B cell (primary cell): ENCODE data around the gene COL16A1. TPM values are rescaled to one million over a fixed set of nuclear protein-coding genes. Genes with fewer than 3 reads are reported as not detected.

Source experiments
- ATAC-seq: fragments of 200-7000 bp; cut with Tn5 transposase; one replicate; pipeline ENCODE4 v1.10.0; 2021; ENCODE audit warnings: low read depth, mild to moderate bottlenecking, moderate number of reproducible peaks, moderate library complexity
- CTCF ChIA-PET: fragments of 350-600 bp; sonication (Branson Sonifier 250); formaldehyde crosslinking; loops from one replicate; lab custom pipeline; 2021; ENCODE audit warnings: antibody characterized with exemption, inconsistent platforms; lab: Charles Lee
- POLR2A ChIA-PET: fragments of 350-600 bp; sonication (Branson Sonifier 250); formaldehyde crosslinking; loops from one replicate; lab custom pipeline; 2021; ENCODE audit warnings: antibody characterized with exemption; lab: Charles Lee
- DNase-seq: peaks from one replicate; pipeline ENCODE4 v3.0.0; 2013
- H2AFZ ChIP-seq: 2 replicates; pipeline ENCODE4 v1.6.1; 2012; ENCODE audit warnings: mild to moderate bottlenecking, low read depth, low read length; ENCODE audit not compliant: insufficient read depth, poor library complexity, severe bottlenecking
- H3K27ac ChIP-seq, 2 donors: 1 replicate in 1 of 2; 2 replicates in 1 of 2; pipeline ENCODE4 v1.5.1; 2012 to 2013; ENCODE audit warnings: low read length in 2 of 2, mild to moderate bottlenecking in 2 of 2, moderate library complexity in 1 of 2
- H3K27me3 ChIP-seq, 4 experiments: fragments of 200-600 bp in 1 of 4; sonication (generic) in 1 of 4; replicated peaks in 1 of 4; 1 replicate in 2 of 4; 2 replicates in 2 of 4; pipeline versions ENCODE4 v1.6.1 to v1.7.0; 2013 to 2016; ENCODE audit warnings: low read length in 3 of 4, mild to moderate bottlenecking in 2 of 4, mixed read lengths in 1 of 4, moderate library complexity in 1 of 4; ENCODE audit not compliant: insufficient read depth in 4 of 4, control insufficient read depth in 3 of 4; ENCODE audit errors: control extremely low read depth in 1 of 4
- H3K36me3 ChIP-seq, 2 experiments: replicated peaks in 1 of 2; 1 replicate in 1 of 2; 2 replicates in 1 of 2; pipeline versions ENCODE4 v1.6.1 to v1.7.1; 2013; ENCODE audit warnings: low read length in 1 of 2; ENCODE audit not compliant: insufficient read depth in 2 of 2, control insufficient read depth in 1 of 2; ENCODE audit errors: control extremely low read depth in 1 of 2, extremely low read depth in 1 of 2
- H3K4me1 ChIP-seq, 2 donors: fragments of 200-600 bp in 1 of 2; sonication (generic) in 1 of 2; 1 replicate in 1 of 2; 2 replicates in 1 of 2; pipeline versions ENCODE4 v1.5.1 to v1.6.1; 2013 to 2017; ENCODE audit warnings: low read length in 2 of 2; ENCODE audit not compliant: control insufficient read depth in 2 of 2, insufficient read depth in 2 of 2
- H3K4me2 ChIP-seq: replicated peaks from 2 replicates; pipeline ENCODE3; 2012; ENCODE audit warnings: mild to moderate bottlenecking, low read depth, low read length; ENCODE audit not compliant: poor library complexity, severe bottlenecking
- H3K4me3 ChIP-seq, 5 experiments: fragments of 200-600 bp in 1 of 5; sonication (generic) in 1 of 5; 1 replicate in 3 of 5; 2 replicates in 2 of 5; pipeline versions ENCODE4 v1.5.1 to v1.7.0; 2011 to 2016; ENCODE audit warnings: low read length in 4 of 5, mild to moderate bottlenecking in 4 of 5, low read depth in 2 of 5, control low read depth in 1 of 5, moderate library complexity in 1 of 5; ENCODE audit not compliant: insufficient read depth in 1 of 5; ENCODE audit errors: control extremely low read depth in 1 of 5, extremely low read depth in 1 of 5
- H3K79me2 ChIP-seq: fragments of 200-600 bp; sonication (generic); one replicate; pipeline ENCODE4 v1.6.0; 2016; ENCODE audit warnings: low read length; ENCODE audit not compliant: control insufficient read depth, insufficient read depth
- H3K9ac ChIP-seq: fragments of 200-600 bp; sonication (generic); 2 replicates; pipeline ENCODE4 v1.6.1; 2017; ENCODE audit warnings: mild to moderate bottlenecking, low read length, moderate library complexity
- H3K9me3 ChIP-seq, 3 donors: one replicate each; pipeline versions ENCODE4 v1.6.1 to v1.7.1; 2013; ENCODE audit warnings: low read length in 2 of 3; ENCODE audit not compliant: control insufficient read depth in 2 of 3, insufficient read depth in 1 of 3; ENCODE audit errors: control extremely low read depth in 1 of 3
- H4K20me1 ChIP-seq: 2 replicates; pipeline ENCODE4 v1.6.0; 2012; ENCODE audit warnings: mild to moderate bottlenecking, low read length; ENCODE audit not compliant: insufficient read depth, control insufficient read depth, poor library complexity, severe bottlenecking
- H3K27ac Mint-ChIP-seq: one replicate; pipeline ENCODE4 v1.8.0; 2021; ENCODE audit warnings: mixed read lengths
- H3K27me3 Mint-ChIP-seq: one replicate; pipeline ENCODE4 v1.8.0; 2021; ENCODE audit warnings: mixed read lengths
- H3K4me1 Mint-ChIP-seq: one replicate; pipeline ENCODE4 v1.8.0; 2021; ENCODE audit warnings: mixed read lengths
- H3K4me3 Mint-ChIP-seq: one replicate; pipeline ENCODE4 v1.8.0; 2021; ENCODE audit warnings: mixed read lengths
- H3K9me3 Mint-ChIP-seq: one replicate; pipeline ENCODE4 v1.8.0; 2022; ENCODE audit warnings: mixed read lengths; ENCODE audit not compliant: insufficient read depth
- EZH2 ChIP-seq: IDR thresholded peaks from 2 replicates; pipeline ENCODE4 v1.6.1; 2012; ENCODE audit warnings: borderline replicate concordance, low read depth, mild to moderate bottlenecking, moderate library complexity, low read length; ENCODE audit not compliant: insufficient read depth, poor library complexity, severe bottlenecking
- WGBS: methylation state at CpG from one replicate; pipeline ENCODE4 v1.1.5; 2013; ENCODE audit warnings: missing lambda C conversion rate; ENCODE audit not compliant: insufficient coverage; 5-methylcytosine and 5-hydroxymethylcytosine counted together
- intact Hi-C: fragments of 100-400 bp; cut with micrococcal nuclease; formaldehyde crosslinking; loops from one replicate; pipeline ENCODE4 v1.10.0; 2022
- polyA plus RNA-seq: library from polyadenylated mRNA; depleted of rRNA; stranded (reverse); fragments of >200 nt; gene quantifications from 2 replicates; pipeline ENCODE4 v1.2.3, GENCODE V29; 2012
- total RNA-seq, 2 donors: library from RNA; stranded (reverse); fragments of 120-200 nt in 1 of 2; gene quantifications; 1 replicate in 1 of 2; 2 replicates in 1 of 2; pipeline versions ENCODE4 v1.2.3 to v1.2.4, GENCODE V29; 2013 to 2022
- TF ChIP-seq, protein P1 (sequence below): fragments of 200-600 bp; IDR thresholded peaks from one replicate; pipeline ENCODE4 v1.8.0; 2022; ENCODE audit warnings: antibody characterized with exemption, mild to moderate bottlenecking

Gene COL16A1
- total and polyA plus RNA-seq, 2 donors (not counting 1 experiment from before 2014, with no cell fraction given) = 0.07 TPM; not detected in 1

DNA sequence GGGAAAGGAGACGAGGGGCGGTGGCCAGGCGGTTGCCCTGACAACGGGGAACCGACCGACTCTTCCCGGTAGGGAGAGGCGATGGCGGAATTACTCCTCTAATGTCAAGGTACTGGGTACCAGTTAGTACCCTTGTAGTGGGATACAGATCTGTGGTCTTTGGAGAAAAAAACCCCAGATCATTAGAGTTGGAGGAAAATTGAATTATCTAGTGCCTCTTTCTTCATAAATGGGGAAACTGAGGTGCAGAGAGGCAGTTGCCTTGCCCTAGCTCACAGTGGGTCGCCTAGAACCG lies 58.6 kb downstream of the COL16A1 start:
- ATAC-seq (no peak), DNase-seq (no peak)
- peak overlapping the region; percentile 98 for H3K9ac ChIP-seq
- Mint-ChIP-seq H3K4me1 (peaks cover 31% of the 10 kb centered on the region), H3K27ac (peak overlapping the region; percentile 99), H3K4me3 (peak overlapping the region; percentile 98), H3K9me3 (no peaks in the 10 kb centered on the region), H3K27me3 (no peaks in the 10 kb centered on the region)
- peak overlapping the region; percentile 86 for H3K4me2 ChIP-seq
- ChIA-PET CTCF (interaction anchor here (0.6 to 2.8 kb wide), 4 partner anchors 19 to 1281 kb away, joined by 4 to 16 read pairs (median 5); no protein-coding TSS in a partner anchor), POLR2A (interaction anchor here (0.6 to 1.9 kb wide), 2 partner anchors 31 to 144 kb away, joined by 4 to 9 read pairs; no protein-coding TSS in a partner anchor)
- H4K20me1 ChIP-seq = peaks cover 12% of the 10 kb centered on the region
- H2AFZ ChIP-seq = peak overlapping the region; percentile 83
- H3K79me2 ChIP-seq = peaks cover 44% of the 10 kb centered on the region
- H3K4me3 ChIP-seq = peak overlapping the region; percentile 70 to 98 (median 95)
- no peaks in the 10 kb centered on the region for H3K27me3 ChIP-seq
- no peak for TF ChIP-seq EZH2
- TF ChIP-seq, protein P1, sequence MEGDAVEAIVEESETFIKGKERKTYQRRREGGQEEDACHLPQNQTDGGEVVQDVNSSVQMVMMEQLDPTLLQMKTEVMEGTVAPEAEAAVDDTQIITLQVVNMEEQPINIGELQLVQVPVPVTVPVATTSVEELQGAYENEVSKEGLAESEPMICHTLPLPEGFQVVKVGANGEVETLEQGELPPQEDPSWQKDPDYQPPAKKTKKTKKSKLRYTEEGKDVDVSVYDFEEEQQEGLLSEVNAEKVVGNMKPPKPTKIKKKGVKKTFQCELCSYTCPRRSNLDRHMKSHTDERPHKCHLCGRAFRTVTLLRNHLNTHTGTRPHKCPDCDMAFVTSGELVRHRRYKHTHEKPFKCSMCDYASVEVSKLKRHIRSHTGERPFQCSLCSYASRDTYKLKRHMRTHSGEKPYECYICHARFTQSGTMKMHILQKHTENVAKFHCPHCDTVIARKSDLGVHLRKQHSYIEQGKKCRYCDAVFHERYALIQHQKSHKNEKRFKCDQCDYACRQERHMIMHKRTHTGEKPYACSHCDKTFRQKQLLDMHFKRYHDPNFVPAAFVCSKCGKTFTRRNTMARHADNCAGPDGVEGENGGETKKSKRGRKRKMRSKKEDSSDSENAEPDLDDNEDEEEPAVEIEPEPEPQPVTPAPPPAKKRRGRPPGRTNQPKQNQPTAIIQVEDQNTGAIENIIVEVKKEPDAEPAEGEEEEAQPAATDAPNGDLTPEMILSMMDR = no peak
- intact Hi-C loops = loop anchor here (2.0 to 10.0 kb wide), 7 partner anchors 38 to 1170 kb away; partner anchors contain the start of genes KHDRBS1, PTP4A2, S100PBP and YARS1
- WGBS = 3% methylated on average over 7 of the region's 11 CpGs
- peak overlapping the region; percentile 98 to 99 for H3K27ac ChIP-seq
- no peaks in the 10 kb centered on the region for H3K9me3 ChIP-seq
- peaks cover 17 to 19% of the 10 kb centered on the region in 2 donors for H3K4me1 ChIP-seq
- H3K36me3 ChIP-seq = peaks cover 0 to 5% of the 10 kb centered on the region in 2 experiments

DNA sequence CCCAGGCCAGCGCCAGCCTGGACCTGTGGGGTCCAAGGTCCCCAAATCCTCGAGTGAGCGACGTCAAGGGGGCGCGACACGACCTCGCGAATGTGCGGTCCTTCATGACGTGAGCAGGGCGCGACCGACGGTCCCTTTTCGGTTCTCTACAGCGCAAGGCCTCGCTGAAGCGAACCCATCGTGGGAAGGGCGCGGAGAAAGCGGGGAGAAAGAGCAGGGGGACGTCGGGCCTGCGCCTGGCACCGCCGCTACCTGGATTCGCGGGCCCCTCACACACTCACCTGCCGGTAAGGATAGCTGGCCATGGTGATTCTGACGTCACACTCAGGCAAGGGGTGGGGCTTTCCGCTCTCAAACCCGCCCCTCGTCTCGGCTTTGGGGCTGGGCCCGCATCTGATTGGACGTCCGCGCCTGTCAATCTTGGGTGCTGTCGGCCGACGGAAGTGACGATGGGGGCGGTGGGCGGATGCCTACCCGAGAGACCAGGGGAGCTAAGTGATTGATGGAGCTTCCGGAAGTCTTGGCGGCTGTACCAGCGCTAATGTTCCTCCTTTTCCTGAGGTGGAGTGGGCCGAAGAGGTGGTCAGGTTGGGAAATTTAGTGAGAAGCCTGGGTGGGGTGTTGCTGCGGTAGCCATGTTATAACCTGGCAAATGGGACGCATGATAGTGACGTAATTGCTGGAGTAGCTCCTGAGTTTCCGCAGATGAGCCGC lies 59.1 kb downstream of the COL16A1 start, which contains the start of gene PEF1:
PEF1 (minus strand) TSS at position 317 of the 714 bp plus-strand sequence; CDS start at position 305, 12 bp downstream.
- Mint-ChIP-seq H3K27ac (peak within 1 kb of the TSS; percentile 99), H3K9me3 (no peaks in the 10 kb centered on the region), H3K27me3 (no peaks in the 10 kb centered on the region), H3K4me1 (peaks cover 31% of the 10 kb centered on the region), H3K4me3 (peak within 1 kb of the TSS; percentile 98)
- peaks cover 50% of the 10 kb centered on the region for H3K79me2 ChIP-seq
- TF ChIP-seq, protein P1 = no peak
- TF ChIP-seq EZH2 = no peak
- H3K4me1 ChIP-seq = peaks cover 17 to 19% of the 10 kb centered on the region in 2 donors
- peak within 1 kb of the TSS; percentile 98 to 99 for H3K27ac ChIP-seq
- intact Hi-C loops = loop anchor here (1.0 to 10.0 kb wide), 8 partner anchors 38 to 1170 kb away; partner anchors contain the start of genes KHDRBS1, PTP4A2, S100PBP and YARS1
- under 1% methylated on average over 56 of the region's 56 CpGs for WGBS
- H3K36me3 ChIP-seq = peaks cover 0 to 5% of the 10 kb centered on the region in 2 experiments
- no peaks in the 10 kb centered on the region for H3K9me3 ChIP-seq
- H2AFZ ChIP-seq = peak within 1 kb of the TSS; percentile 83
- ATAC-seq = peak; percentile 93
- DNase-seq = peak; percentile 100
- H3K9ac ChIP-seq = peak within 1 kb of the TSS; percentile 98
- CTCF ChIA-PET = interaction anchor here (0.6 to 2.8 kb wide), 4 partner anchors 20 to 1282 kb away, joined by 4 to 16 read pairs (median 5); no protein-coding TSS in a partner anchor
- peak within 1 kb of the TSS; percentile 70 to 98 (median 95) for H3K4me3 ChIP-seq
- no peaks in the 10 kb centered on the region for H3K27me3 ChIP-seq
- peak within 1 kb of the TSS; percentile 86 for H3K4me2 ChIP-seq
- POLR2A ChIA-PET = interaction anchor here (0.8 to 1.9 kb wide), 2 partner anchors 145 to 691 kb away, joined by 3 to 9 read pairs; no protein-coding TSS in a partner anchor
- peaks cover 17% of the 10 kb centered on the region for H4K20me1 ChIP-seq
